GM23248 (cell line): Measurements from ENCODE around the gene PCNX4.

Experiments
- EZH2 ChIP-seq: fragments of 200-600 bp; sonication (generic); IDR thresholded peaks from 2 replicates; pipeline ENCODE4 v1.6.1; 2018; ENCODE audit warnings: antibody characterized with exemption, mild to moderate bottlenecking; ENCODE audit not compliant: insufficient read depth, poor library complexity, severe bottlenecking
- EZH2phosphoT487 ChIP-seq: fragments of 200-600 bp; sonication (generic); IDR thresholded peaks from 2 replicates; pipeline ENCODE4 v1.6.1; 2018; ENCODE audit warnings: antibody characterized with exemption, moderate library complexity, mild to moderate bottlenecking, low read depth; ENCODE audit not compliant: insufficient read depth

- TF ChIP-seq EZH2 = no peak
- no peak for TF ChIP-seq EZH2phosphoT487
Measured at GRCh38 chr14:60188115-60188514, 96.4 kb downstream of the PCNX4 start.
